Ramos (cell line): ENCODE data around the gene SHROOM2.

Experiments
- in situ Hi-C: fragments of 300-500 bp; cut with MboI; formaldehyde crosslinking; loops from one replicate; pipeline ENCODE4 v1.14.3; 2022; ENCODE audit warnings: low sequenced_read_pairs; ENCODE audit not compliant: unreplicated experiment

SHROOM2 gene

GRCh38 chrX:9980401-9980800, 194.2 kb downstream of the SHROOM2 start:
- in situ Hi-C loops: loop anchor here (25.0 kb wide), 3 partner anchors 632 to 1157 kb away; partner anchors contain the start of gene MID1

- in situ Hi-C loops: loop anchor here (25.0 kb wide), 3 partner anchors 631 to 1156 kb away; partner anchors contain the start of gene MID1
These were observed 194.7 kb downstream of the SHROOM2 start for GRCh38 chrX:9980927-9981326.

- in situ Hi-C loops: loop anchor here (25.0 kb wide), 3 partner anchors 629 to 1154 kb away; partner anchors contain the start of gene MID1
These were observed 197.2 kb downstream of the SHROOM2 start for GRCh38 chrX:9983441-9983840.

- in situ Hi-C loops: loop anchor here (25.0 kb wide), 3 partner anchors 628 to 1153 kb away; partner anchors contain the start of gene MID1
These were observed 197.6 kb downstream of the SHROOM2 start for GRCh38 chrX:9983846-9984245.

- in situ Hi-C loops: loop anchor here (25.0 kb wide), 3 partner anchors 624 to 1149 kb away; partner anchors contain the start of gene MID1
These were observed 202.5 kb downstream of the SHROOM2 start for GRCh38 chrX:9988762-9989161.

GRCh38 chrX:9992061-9992460, 205.8 kb downstream of the SHROOM2 start:
- in situ Hi-C loops: loop anchor here (10.0 to 25.0 kb wide), 4 partner anchors 107 to 1145 kb away; partner anchors contain the start of gene MID1

- in situ Hi-C loops: loop anchor here (10.0 to 25.0 kb wide), 4 partner anchors 108 to 1145 kb away; partner anchors contain the start of gene MID1
These were observed 206.5 kb downstream of the SHROOM2 start for GRCh38 chrX:9992724-9993123.

GRCh38 chrX:9995855-9996339, 209.7 kb downstream of the SHROOM2 start:
- in situ Hi-C loops: loop anchor here (5.0 to 25.0 kb wide), 5 partner anchors 111 to 1141 kb away; partner anchors contain the start of gene MID1

- in situ Hi-C loops: loop anchor here (5.0 to 25.0 kb wide), 5 partner anchors 112 to 1140 kb away; partner anchors contain the start of gene MID1
These were observed 210.8 kb downstream of the SHROOM2 start for GRCh38 chrX:9997041-9997440.

GRCh38 chrX:9997524-9997923, 211.3 kb downstream of the SHROOM2 start:
- in situ Hi-C loops: loop anchor here (5.0 to 25.0 kb wide), 5 partner anchors 113 to 1140 kb away; partner anchors contain the start of gene MID1
